ENCODE measurements around the gene CYP2F1. TPM values are rescaled to one million over a fixed set of nuclear protein-coding genes. Genes with fewer than 3 reads are reported as not detected.
"Not testable (repeated sequence)": the region's sequence is repeated elsewhere in the genome, so short reads cannot be mapped to it uniquely, and the experiment has no call there.

The CYP2F1 gene
- polyA plus RNA-seq, 3 donors, result not detected

DNA sequence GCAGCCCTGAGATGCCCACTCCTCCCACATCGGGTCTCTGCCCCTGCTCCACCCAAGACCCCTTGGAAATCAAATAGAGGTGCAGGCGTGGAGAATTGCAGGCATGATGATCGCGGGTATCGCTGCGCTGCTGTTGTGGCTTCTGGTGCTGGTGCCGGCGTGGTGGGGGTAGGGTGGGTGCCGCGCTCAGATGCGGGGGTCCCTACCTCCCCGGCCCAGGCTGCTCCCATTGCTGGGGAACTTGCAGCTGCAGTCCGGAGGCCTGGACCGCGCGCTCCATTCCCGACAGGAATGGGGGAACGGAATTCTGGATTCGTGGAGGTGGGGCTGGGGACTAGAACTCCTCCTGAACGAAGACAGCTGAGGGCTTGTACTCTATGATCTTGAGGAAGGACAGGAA lies 20.4 kb downstream of the CYP2F1 start:
- H3K4me3 ChIP-seq (replicated peaks in 1 of 3; ENCODE audit: low read depth in 2 of 3, low read length in 3 of 3), result peak overlapping the region in 1 of 3 experiments; percentile 82
- Mint-ChIP-seq H3K4me3 (peak overlapping the region; percentile 72 to 93), H3K36me3 (no peaks in the 10 kb centered on the region), H3K4me1 (peaks cover 14% of the 10 kb centered on the region), H3K27me3 (ENCODE audit: low read depth in 3 of 3) (peaks cover 29 to 36% (median 29%) of the 10 kb centered on the region in 3 donors), H3K27ac (peak overlapping the region in 1 of 7 donors; percentile 80), H3K9me3 (peaks cover 0 to 2% (median 0%) of the 10 kb centered on the region in 7 donors)
- DNase-seq, result no peak
- H4K20me1 ChIP-seq (ENCODE audit: insufficient read depth, low read length), result no peaks in the 10 kb centered on the region
- H3K9me3 ChIP-seq (replicated peaks in 1 of 2; ENCODE audit: control insufficient read depth in 1 of 2, insufficient read depth in 1 of 2, low read length in 2 of 2), result no peaks in the 10 kb centered on the region
- H3K27ac ChIP-seq (ENCODE audit: low read depth in 1 of 2, low read length in 2 of 2), result no peak overlapping the region
- TF ChIP-seq, protein P1, sequence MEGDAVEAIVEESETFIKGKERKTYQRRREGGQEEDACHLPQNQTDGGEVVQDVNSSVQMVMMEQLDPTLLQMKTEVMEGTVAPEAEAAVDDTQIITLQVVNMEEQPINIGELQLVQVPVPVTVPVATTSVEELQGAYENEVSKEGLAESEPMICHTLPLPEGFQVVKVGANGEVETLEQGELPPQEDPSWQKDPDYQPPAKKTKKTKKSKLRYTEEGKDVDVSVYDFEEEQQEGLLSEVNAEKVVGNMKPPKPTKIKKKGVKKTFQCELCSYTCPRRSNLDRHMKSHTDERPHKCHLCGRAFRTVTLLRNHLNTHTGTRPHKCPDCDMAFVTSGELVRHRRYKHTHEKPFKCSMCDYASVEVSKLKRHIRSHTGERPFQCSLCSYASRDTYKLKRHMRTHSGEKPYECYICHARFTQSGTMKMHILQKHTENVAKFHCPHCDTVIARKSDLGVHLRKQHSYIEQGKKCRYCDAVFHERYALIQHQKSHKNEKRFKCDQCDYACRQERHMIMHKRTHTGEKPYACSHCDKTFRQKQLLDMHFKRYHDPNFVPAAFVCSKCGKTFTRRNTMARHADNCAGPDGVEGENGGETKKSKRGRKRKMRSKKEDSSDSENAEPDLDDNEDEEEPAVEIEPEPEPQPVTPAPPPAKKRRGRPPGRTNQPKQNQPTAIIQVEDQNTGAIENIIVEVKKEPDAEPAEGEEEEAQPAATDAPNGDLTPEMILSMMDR (IDR thresholded peaks at IDR 0.05), result no peak
- no peaks in the 10 kb centered on the region for H3K36me3 ChIP-seq (replicated peaks in 1 of 2; ENCODE audit: control insufficient read depth in 1 of 2, insufficient read depth in 2 of 2, low read length in 2 of 2)
- intact Hi-C loops (cut with micrococcal nuclease), result loop anchor here in 1 of 2 donors (5.0 to 10.0 kb wide), 2 partner anchors 170 to 322 kb away; no protein-coding TSS in a partner anchor
- WGBS (ENCODE audit: insufficient coverage), result 82% methylated on average over 2 of the region's 20 CpGs
- peaks cover 11 to 20% of the 10 kb centered on the region in 2 donors for H3K4me1 ChIP-seq (ENCODE audit: control insufficient read depth in 1 of 2, insufficient read depth in 2 of 2, low read length in 2 of 2)
- H3K4me2 ChIP-seq (replicated peaks; ENCODE audit: extremely low read depth, low read length, poor library complexity, severe bottlenecking), result no peak overlapping the region
- H3K9ac ChIP-seq (ENCODE audit: insufficient read depth, low read length, poor library complexity, severe bottlenecking), result no peak overlapping the region
- no peaks in the 10 kb centered on the region for H3K79me2 ChIP-seq (ENCODE audit: insufficient read depth, low read length)
- peaks cover 0 to 7% of the 10 kb centered on the region in 2 donors for H3K27me3 ChIP-seq (ENCODE audit: control insufficient read depth in 2 of 2, insufficient read depth in 2 of 2, low read length in 2 of 2)
- H2AFZ ChIP-seq (ENCODE audit: insufficient read depth, low read depth, low read length, poor library complexity, severe bottlenecking), result peak overlapping the region; percentile 95

DNA sequence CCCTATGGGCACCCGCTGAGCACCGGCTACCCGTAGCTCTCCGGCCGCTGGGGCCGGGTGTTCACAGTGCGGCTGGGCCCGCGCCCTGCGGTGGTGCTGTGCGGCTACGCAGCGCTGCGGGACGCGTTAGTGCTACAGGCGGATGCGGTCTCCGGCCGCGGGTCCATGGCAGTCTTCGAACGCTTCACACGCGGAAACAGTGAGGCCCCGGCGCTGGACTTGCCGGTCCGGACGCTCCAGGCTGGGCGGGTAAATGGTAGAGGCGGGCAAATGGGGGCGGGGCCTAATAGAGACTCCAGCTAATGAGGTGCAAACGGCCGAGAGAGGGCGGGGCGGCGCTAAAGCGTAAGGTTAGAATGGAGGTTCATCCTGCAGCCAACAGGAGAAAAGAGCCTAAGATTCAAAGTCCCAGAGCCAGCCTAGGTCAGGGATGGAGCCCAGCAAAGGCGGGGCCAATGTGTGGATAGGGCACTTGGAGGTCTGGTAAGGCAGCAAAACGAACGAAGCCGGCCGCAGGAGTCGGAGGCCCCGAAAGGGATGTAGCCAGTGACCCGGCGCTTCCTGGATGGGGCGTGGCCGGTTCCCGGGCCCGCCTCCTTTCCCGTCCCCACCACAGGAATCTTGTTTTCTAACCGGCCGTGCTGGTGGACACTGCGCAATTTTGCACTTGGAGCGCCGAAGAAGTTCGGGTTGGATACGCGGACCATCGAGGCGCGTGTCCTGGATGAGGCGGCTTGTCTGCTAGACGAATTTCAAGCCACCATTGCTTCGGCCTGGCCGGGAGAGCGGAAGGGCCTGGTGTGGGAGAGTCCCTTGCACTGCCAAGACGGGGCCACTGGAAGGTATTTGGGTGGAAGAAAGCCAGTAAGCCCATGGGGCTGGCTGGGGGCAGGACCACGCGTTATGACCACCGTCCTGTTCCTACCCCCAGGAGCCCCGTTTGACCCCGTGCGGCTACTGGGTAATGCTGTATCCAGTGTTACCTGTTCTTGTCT lies 21.5 kb downstream of the CYP2F1 start:
- Mint-ChIP-seq H3K4me1 (peaks cover 16% of the 10 kb centered on the region), H3K27me3 (ENCODE audit: low read depth in 3 of 3) (peaks cover 22 to 36% (median 26%) of the 10 kb centered on the region in 3 donors), H3K27ac (peak overlapping the region; percentile 72 to 97 (median 90)), H3K4me3 (peak overlapping the region; percentile 93 to 97)
- peak overlapping the region; percentile 95 for H2AFZ ChIP-seq (ENCODE audit: insufficient read depth, low read depth, low read length, poor library complexity, severe bottlenecking)
- not testable (repeated sequence) for H3K79me2 ChIP-seq (ENCODE audit: insufficient read depth, low read length); H3K27me3 ChIP-seq (ENCODE audit: control insufficient read depth in 2 of 2, insufficient read depth in 2 of 2, low read length in 2 of 2); H3K36me3 Mint-ChIP-seq; H3K9me3 Mint-ChIP-seq; H4K20me1 ChIP-seq (ENCODE audit: insufficient read depth, low read length); H3K36me3 ChIP-seq (replicated peaks in 1 of 2; ENCODE audit: control insufficient read depth in 1 of 2, insufficient read depth in 2 of 2, low read length in 2 of 2); H3K9me3 ChIP-seq (replicated peaks in 1 of 2; ENCODE audit: control insufficient read depth in 1 of 2, insufficient read depth in 1 of 2, low read length in 2 of 2)
- H3K4me1 ChIP-seq (ENCODE audit: control insufficient read depth in 1 of 2, insufficient read depth in 2 of 2, low read length in 2 of 2), result peaks cover 11 to 20% of the 10 kb centered on the region in 2 donors
- H3K4me3 ChIP-seq (replicated peaks in 1 of 3; ENCODE audit: low read depth in 2 of 3, low read length in 3 of 3), result peak overlapping the region; percentile 56 to 82 (median 72)
- H3K27ac ChIP-seq (ENCODE audit: low read depth in 1 of 2, low read length in 2 of 2), result peak overlapping the region; percentile 17 to 74
- DNase-seq, result peak; percentile 38 to 62 (median 50)
- intact Hi-C loops (cut with micrococcal nuclease), result loop anchor here in 1 of 2 donors (10.0 kb wide), 1 partner anchor 169 kb away; no protein-coding TSS in a partner anchor
- peak overlapping the region; percentile 74 for H3K4me2 ChIP-seq (replicated peaks; ENCODE audit: extremely low read depth, low read length, poor library complexity, severe bottlenecking)
- H3K9ac ChIP-seq (ENCODE audit: insufficient read depth, low read length, poor library complexity, severe bottlenecking), result peak overlapping the region; percentile 57
- 1% methylated on average over 37 of the region's 76 CpGs for WGBS (ENCODE audit: insufficient coverage)

Measured in CD14-positive monocyte (primary cell).